Inflammatory macrophage (primary cell): ENCODE measurements around the gene DNAH2.

Experiments used
- DNase-seq, 2 donors: peaks; one replicate each; pipeline ENCODE4 v3.0.0-alpha.2; 2020 to 2022

Gene DNAH2

DNA sequence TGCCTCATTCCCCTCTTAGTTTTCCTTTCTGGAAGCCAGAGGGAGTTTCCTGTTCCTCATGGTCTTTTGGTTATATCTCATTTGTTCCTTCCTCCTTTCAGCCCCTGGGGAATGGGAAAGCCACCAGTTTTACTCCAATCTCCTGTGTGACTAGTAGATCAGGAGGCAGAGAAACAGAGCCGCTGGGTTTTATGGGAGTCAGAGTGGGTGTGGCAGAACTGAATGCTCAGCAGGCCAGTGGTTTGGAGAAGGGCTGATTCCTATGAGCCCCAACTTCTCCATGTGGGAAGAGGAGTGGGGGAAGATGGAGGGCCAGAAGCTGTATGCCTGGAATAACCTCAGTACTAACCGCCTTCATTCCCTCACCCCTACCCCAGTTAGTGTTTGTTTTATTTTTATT, 4.1 kb downstream of the DNAH2 start:
- DNase-seq, result no peak

DNA sequence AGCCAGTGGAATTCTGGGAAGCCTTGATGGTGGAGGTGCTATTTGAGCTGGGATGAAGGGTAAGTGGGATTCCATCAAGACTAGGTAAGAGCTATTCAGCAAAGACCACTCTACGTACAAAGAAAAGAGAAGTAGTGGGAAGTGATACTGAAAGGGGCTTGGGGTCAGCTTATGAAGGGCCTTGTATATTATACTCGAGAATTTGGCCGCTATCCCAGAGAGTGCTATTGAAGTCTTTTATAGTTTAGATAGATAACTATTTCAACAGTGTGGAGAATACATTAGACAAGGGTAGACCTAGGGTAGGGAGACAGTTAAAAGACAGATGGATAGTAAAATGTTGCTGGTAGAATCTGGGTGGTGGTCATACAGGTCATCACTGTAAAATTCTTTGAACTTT, 10.3 kb downstream of the DNAH2 start:
- no peak for DNase-seq

DNA sequence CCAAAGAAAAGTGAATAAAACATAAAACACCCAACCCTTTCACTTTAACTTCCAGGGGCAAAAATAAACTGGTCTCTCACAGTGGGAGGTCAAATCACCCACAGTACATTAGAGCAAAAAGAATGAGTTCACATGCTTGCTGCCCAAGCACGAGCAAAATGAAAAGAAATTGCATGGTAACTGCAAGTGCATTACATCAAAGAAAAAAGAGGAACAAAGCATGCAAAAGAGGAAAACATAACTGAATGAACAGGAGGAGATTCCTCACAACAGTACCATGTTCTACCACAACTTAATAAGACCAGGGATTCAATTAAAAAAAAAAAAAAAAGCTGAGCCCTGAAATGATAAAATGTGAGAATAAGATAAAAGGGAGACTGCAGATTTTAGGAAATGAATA, 12.3 kb downstream of the DNAH2 start:
- DNase-seq, result peak; percentile 60 to 78

DNA sequence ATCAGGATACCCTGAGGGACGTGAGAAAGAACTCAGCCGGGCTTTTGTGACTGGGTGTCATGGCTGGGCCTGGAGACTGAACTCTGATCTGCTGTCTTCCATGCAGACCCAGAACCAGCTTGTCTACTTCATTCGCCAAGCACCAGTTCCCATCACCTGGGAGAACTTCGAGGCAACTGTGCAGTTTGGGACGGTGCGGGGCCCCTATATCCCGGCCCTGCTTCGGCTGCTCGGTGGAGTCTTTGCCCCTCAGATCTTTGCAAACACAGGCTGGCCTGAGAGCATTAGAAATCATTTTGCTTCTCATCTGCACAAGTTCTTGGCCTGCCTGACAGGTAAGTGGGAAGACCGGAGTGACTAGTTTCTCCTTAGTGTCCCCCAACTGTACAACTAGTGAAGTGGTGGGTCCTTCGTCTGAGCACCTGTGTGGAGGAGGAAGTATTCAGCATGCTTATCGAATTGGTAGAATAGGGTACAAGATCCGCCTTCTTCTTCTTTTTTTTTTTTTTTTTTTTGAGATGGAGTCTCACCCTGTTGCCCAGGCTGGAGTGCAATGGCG, 15.5 kb downstream of the DNAH2 start:
- DNase-seq, result no peak

DNA sequence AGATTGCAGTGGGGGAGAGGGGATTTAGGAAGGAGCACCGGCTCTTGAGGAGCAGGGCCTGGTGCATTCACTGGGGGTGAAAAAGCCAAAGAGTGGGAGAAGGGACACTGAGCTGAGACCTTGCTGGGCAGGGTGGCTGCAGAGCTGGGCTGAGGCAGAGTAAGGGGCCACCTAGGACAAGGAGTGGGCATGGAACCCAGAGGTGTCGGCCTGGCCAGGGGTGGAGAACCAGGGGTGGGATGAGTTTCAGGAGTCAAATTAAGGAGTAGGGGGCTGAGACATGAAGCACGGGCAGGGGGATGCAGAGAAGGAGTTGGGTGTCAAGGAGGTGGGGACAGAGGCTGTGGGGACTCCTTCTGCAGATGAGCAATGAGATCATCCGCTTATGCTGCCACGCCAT, 20.1 kb downstream of the DNAH2 start:
- no peak for DNase-seq

DNA sequence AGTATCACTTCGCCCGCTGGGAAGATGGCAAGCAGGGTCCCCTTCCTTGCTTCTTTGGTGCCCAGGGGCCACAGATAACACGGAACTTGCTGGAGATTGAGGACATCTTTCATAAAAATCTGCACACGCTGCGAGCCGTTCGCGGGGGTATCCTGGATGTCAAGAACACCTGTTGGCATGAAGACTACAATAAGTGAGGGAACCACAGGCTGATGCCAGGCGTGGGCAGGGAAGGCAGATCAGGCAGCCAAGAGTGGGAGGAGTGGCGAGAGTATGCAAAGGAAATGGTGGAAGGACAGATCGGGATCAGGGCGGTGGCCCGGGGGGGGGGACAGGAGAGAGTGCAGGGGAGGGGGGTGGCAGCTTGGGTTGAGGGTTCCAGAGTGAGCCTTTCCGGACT, 22.2 kb downstream of the DNAH2 start:
- DNase-seq, result no peak

DNA sequence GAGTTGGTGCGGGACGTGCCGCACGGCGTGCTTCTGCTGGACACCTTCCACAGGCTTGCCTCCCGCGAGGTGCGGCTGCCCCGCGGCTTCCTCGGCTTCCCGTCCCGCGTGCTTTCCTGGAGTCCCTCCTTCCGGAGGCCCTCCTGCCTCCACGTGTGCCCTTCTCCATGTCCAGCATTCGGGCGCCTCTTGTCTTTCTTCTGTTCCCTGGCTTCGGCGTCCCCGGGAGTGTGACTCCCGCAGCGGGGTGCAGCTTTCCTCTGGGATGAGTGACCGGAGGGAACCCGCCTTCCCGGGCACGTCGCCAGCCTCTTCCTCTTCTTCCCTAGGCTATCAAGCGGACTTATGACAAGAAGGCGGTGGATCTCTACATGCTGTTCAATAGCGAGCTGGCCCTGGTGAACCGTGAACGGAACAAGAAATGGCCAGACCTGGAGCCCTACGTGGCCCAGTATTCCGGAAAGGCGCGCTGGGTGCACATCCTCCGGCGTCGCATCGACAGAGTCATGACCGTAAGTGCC, 23.0 kb downstream of the DNAH2 start:
- DNase-seq, result no peak

DNA sequence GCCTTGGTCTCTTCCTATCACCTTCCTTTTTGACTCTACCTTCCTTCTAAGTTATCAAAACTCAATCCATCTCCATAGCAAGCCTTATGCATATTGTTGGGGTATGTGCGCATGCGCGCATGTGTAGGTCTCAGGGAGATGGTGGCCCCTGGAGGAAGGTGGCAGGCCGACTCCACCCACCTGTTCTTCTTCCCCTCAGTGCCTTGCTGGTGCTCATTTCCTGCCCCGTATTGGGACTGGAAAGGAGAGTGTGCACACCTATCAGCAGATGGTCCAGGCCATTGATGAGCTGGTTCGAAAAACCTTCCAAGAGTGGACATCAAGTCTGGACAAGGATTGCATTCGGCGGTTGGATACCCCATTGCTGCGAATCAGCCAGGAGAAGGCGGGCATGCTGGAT, 25.2 kb downstream of the DNAH2 start:
- DNase-seq, result no peak

DNA sequence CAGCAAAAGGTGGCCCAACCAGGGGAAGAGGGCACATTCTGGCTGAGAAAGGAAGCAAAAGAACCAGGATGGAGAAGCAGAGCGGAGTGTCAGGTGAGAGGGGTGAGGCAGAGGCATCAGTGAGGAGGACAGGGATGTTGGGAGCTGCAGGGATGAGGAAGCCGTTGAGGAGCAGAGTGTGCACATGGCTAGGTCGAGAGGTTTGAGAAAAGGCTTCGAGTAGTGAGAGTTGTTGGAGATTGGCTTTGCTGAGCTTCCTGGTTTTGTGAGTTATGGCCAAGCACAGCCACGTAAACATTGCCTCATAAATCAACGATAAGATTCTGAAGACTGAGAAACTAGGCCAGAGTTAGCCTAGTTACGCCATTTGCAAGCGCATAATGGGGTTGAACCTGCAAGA, 26.9 kb downstream of the DNAH2 start:
- DNase-seq, result no peak

DNA sequence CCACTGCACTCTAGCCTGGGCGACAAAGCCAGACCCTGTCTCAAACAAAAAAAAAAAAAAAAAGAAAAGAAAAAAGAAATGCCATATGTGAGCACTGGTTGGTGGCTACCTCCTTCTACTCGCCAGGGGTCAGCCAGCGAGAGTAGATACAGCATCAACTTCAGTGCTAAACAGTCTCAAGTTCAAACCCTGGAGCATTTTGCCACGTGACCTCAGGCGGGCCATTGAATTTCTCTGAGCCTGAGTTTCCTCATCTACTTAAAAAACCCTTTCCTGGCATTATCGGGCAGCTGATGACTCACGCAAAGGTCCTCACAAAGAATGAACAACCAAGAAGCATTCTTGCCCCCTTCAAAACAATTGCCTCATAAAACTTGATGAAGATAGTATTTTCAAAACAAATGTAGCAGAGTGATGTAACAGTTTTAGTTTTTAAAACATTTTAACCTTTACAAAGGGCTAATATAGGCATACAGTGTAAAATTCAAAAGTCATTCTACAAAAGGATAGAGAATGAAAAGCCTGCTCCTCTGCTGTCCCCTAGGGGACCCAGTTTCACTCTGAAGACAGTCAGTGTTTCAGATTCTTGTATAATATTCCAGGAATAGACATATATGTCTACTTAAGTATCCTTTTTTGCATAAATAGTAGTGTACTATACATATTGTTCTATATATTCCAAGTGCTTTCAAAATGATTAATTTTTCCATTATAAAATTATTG, 28.4 kb downstream of the DNAH2 start:
- peak; percentile 51 to 52 for DNase-seq

DNA sequence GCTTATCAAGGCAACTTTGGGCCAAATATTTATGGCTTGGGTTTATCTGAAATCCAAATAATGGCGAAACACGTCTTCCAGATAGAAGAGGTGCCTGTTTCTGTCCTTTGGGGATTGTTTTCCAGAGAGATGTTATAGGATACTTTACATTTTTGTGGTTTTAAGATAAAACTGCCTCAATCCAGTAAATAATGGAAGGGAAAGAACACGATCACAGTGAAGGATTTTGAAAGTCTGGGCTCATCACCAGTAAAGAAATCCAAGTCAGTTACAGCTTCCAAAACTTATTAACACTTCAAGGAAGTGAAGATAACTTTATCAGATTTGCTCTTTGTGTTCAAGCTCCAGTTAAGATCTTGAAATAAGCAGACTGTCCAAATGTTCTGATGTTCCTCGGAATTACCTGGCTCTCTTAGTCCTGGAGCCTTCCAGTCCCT, 30.1 kb downstream of the DNAH2 start:
- DNase-seq, result no peak

DNA sequence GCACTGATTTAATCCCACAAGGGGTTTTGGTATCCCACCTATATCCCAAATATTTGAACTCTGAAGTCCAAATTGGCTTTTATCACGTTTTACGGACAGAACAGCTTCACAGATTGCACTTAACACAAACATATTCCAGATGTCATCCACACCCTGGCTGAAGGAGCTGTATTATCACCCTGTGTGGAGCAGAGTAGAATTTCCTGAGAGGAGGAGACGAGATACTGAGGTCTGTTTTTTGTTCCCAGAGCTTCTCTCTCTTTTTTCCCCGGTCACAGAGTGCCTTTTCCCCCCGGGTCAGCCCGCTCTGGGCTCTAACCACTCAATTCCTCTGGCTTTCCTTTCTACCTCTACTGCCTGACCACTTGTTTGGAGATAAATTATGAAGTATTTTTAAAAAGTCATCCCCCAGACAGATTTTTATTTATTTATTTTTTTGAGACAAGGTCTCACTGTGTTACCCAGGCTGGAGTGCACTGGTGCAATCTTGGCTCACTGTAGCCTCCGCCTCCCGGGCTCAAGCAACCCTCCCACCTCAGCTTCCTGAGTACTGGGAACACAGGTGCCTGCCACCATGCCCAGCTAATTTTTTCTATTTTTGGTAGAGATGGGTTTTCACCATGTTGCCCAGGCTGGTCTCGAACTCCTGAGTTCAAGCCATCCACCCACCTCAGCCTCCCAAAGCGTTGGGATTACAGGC, 30.7 kb downstream of the DNAH2 start:
- DNase-seq, result no peak

DNA sequence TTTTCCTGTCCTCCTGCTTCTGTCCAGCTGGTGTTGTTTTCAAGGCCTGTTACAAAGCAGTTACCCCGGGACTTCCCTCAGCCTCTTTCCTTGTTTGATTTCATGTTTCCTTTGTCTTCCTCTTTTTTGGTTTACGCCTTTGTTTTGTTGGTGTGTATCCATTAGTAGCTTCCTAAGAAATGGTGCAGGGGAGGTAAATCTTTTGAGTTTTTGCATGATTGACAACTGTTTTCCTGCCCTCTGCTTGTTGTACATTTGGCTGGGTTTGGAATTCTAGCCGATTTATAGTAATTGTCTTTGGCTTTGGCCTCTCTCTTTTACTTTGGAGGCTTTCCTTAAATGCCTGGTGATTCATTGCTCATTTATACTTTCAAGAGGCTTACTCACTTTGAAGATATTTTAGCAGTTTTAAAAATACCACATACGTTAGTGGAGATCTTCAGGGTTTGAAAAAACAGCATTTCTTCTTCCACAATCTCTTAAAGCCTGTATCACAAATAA, 32.8 kb downstream of the DNAH2 start:
- DNase-seq, result peak in 1 of 2 donors; percentile 12

DNA sequence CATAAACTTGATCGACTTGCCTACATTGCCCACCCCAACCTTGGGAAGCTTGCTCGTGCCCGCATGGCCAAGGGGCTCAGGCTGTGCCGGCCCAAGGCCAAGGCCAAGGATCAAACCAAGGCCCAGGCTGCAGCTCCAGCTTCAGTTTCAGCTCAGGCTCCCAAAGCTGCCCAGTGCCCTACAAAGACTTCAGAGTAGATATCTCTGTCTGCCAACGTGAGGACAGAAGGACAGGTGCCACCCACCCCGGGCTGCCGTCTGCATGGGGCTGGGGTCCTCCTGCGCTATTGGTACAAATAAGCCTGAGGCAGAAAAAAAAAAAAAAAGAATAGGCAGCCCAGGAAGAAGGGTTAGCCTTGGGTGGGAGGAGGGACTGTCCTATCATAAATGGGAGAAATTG, 37.1 kb downstream of the DNAH2 start:
- DNase-seq, result no peak

DNA sequence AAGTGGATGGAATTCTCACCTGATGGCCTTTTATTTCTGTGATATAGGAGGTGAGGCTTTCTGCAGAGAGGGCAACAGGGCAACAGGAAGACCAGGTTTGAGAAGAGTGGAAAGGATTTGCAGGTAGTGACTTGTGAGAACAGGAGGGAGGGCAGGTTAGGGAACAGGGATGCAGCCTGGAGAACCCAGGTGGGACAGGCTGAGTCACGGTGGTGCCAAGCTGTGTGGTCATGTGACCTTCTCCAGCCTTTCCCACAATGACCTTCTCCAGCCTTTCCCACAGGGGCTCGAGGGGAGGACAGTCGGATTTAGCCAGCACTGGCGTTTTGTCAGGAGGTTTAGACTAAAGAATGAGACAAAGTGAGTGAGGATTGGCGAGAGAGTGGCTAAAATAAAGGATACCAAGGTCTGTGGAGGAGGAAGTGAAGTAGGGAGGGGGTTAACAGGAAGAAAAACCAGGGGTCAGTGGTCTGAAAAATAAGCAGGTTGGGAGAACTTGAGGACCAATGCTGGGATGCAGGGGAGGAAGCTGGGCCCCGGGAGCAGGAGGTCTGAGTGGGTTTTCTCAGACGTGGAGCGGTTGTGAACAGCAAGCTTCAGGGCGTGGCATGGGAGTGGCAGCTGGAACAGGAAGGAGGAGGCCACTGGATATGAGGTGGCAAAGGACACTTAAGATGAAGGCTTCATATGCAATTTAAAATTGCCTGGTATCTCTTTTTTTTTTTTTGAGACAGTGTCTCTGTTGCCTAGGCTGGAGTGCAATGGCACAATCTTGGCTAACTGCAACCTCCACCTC, 37.7 kb downstream of the DNAH2 start:
- no peak for DNase-seq

DNA sequence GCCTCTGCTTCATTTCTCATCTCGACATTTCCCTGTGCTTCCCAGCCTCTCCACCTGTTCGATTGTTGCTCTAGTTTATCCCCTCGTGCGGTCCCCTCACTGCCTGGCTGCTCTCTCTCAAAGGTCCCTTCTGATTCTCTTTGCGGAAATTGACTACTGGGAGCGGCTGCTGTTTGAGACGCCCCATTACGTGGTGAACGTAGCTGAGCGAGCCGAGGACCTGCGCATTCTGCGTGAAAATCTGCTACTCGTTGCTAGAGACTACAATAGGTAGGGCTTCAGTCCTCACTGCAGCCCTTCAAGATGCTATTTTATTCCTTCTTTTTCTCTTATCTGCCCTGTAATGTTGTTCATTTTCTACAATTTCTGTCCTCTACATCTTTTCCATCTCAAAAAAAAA, 39.4 kb downstream of the DNAH2 start:
- DNase-seq, result no peak

DNA sequence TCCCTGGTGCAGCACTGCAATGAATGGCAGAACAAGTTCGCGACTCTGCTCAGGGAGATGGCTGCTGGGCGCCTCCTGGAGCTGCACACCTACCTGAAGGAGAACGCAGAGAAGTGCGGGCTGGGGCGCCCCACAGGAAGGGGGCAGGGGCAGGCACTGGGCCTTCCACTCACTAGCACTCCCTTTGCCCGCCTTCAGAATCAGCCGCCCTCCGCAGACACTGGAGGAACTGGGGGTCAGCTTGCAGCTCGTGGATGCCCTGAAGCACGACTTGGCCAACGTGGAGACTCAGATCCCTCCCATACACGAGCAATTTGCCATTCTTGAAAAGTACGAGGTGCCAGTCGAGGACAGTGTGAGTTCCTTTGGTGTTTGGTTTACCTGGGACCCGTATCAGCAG, 46.4 kb downstream of the DNAH2 start:
- no peak for DNase-seq

DNA sequence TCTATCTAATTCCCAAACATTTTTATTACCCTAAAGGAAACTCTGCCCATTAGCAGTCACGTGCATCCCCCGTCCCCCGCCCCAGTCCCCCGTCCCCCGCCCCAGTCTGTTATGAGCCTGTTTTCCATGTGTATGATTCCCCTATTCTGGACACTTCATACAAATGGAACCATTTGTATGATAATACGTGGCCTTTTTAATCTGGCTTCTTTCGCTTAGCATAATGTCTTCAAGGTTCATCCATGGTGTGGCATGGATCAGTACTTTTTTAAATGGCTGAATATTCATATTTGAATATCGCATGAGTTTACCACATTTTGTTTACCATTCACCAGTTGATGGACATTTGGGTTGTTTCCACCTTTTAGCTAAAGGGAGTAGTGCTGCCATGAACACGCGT, 49.5 kb downstream of the DNAH2 start:
- no peak for DNase-seq

DNA sequence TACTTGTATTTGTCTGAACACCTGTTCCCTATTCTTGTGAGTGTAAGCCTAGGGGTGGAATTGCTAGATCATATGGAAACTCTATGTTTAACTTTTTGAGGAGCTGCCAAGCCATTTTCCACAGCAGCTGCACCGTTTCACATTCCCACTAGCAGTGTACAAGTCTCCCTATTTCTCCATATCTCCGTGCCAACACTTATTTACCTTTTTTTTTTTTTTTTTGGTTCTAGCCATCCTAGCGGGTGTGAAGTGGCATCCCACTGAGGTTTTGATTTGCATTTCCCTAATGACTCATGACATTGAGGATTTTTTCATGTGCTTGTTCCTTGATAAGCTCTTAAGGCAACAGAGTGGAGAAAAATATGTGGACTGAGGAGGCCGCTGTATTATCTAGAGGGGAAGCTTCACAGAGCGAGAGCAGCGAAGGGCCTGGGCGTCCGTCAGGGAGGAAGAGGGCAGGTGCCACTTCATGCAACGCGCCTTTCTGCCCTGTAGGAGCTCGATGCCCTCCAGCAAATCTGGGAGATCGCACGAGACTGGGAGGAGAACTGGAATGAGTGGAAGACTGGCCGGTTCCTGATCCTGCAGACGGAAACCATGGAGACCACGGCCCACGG, 50.0 kb downstream of the DNAH2 start:
- DNase-seq, result no peak

DNA sequence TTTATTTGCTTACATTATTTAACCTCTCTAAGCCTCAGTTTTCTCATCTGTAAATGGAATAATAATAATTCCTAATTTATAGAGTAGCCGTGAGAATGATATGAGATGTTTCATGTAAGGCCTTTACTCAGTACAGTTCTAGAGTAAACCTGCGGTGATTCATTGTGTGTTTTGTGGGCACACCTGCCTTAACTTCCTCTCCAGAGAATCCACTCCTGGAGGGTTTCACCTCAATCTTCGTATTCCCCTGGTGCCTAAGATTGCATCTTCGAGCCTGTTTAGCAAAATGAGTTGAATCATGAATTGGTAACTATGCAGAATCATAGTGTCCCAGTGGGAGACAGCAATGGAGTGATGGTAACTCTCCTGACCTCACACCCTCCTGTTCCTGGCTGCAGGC, 52.3 kb downstream of the DNAH2 start:
- no peak for DNase-seq

DNA sequence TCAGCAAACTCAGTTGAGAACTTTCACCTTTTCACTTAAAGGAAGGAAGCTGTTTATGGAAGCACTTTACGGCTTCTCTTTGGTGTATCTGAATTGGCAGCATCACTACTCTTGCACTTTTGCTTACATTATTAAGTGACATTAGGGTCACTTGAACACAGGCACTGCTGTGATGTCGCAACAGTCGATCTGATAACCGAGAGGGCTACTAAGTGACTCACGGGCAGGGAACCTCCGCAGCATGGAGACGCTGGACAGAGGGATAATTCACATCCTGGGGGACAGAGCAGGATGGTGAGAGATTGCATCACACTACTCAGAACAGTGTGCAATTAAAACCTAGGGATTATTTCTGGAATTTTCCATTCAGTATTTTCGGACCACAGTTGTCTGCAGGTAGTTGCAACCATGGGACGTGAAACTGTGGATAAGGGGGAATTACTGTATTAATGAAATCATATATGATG, 56.5 kb downstream of the DNAH2 start:
- no peak for DNase-seq

DNA sequence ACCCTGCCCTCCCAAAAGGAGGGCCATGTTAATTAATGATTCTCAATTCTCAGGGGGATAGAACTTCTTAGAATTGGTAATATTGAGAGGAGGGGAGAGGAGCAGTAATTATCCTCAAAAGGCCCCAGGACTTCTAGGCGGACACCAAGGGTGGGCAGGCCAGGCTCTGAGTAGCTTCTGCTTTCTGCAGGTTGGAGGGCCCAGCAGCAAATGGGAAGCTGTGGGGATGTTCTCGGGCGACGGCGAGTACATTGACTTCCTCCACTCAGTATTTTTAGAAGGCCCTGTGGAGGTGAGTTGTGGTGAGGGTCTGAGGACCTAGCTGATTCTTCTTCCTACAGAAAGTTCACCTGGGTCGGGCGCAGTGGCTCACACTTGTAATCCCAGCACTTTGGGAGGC, 57.5 kb downstream of the DNAH2 start:
- DNase-seq, result peak; percentile 22 to 37
